A673 (cell line): Measurements from ENCODE around the gene SNX11. TPM values are rescaled to one million over a fixed set of nuclear protein-coding genes. Genes with fewer than 3 reads are reported as not detected.

Experiments
- Bru-seq: library from RNA; stranded (reverse); fragments of 400-500 nt; gene quantifications from one replicate; lab custom pipeline; 2021; lab: Mats Ljungman, UMichigan
- BruChase-seq, 2 experiments: library from RNA; stranded (reverse); fragments of 400-500 nt; gene quantifications; one replicate each; lab custom pipeline; 2021; lab: Mats Ljungman, UMichigan
- BruUV-seq: library from RNA; stranded (reverse); fragments of 400-500 nt; replicated peaks from 2 replicates; lab custom pipeline; 2021; lab: Mats Ljungman, UMichigan
- CTCF ChIA-PET: fragments of 300-600 bp; sonication (Branson Sonifier 250); formaldehyde crosslinking; loops from one replicate; lab custom pipeline; 2022; ENCODE audit warnings: antibody characterized with exemption; lab: Charles Lee
- POLR2A ChIA-PET: fragments of 300-600 bp; sonication (Branson Sonifier 250); formaldehyde crosslinking; loops from one replicate; lab custom pipeline; 2022; ENCODE audit warnings: antibody characterized with exemption; ENCODE audit not compliant: low non-redundant PET; lab: Charles Lee
- DNase-seq: peaks from one replicate; pipeline ENCODE4 v3.0.0-alpha.2; 2015; ENCODE audit warnings: low spot score
- H3K27ac ChIP-seq: fragments of 200-600 bp; sonication (generic); 2 replicates; pipeline ENCODE4 v1.5.1; 2016; ENCODE audit warnings: mixed run types, low read depth, mild to moderate bottlenecking, mixed read lengths, antibody characterized with exemption, low read length; ENCODE audit not compliant: poor library complexity, severe bottlenecking
- H3K27me3 ChIP-seq: fragments of 200-600 bp; sonication (generic); replicated peaks from 2 replicates; pipeline ENCODE4 v1.6.1; 2017; ENCODE audit warnings: mixed run types, low read depth, mild to moderate bottlenecking, mixed read lengths, antibody characterized with exemption, low read length; ENCODE audit not compliant: insufficient read depth, poor library complexity
- H3K36me3 ChIP-seq: fragments of 200-600 bp; sonication (generic); 2 replicates; pipeline ENCODE4 v1.6.1; 2016; ENCODE audit warnings: mixed run types, mild to moderate bottlenecking, mixed read lengths, antibody characterized with exemption, low read length; ENCODE audit not compliant: insufficient read depth, poor library complexity, severe bottlenecking
- H3K4me1 ChIP-seq: fragments of 200-600 bp; sonication (generic); 2 replicates; pipeline ENCODE4 v1.6.1; 2017; ENCODE audit warnings: mixed run types, mild to moderate bottlenecking, mixed read lengths, antibody characterized with exemption, low read length; ENCODE audit not compliant: insufficient read depth, poor library complexity, severe bottlenecking
- H3K4me3 ChIP-seq: fragments of 200-600 bp; sonication (generic); 2 replicates; pipeline ENCODE4 v1.5.1; 2016; ENCODE audit warnings: low read depth, mixed run types, mild to moderate bottlenecking, mixed read lengths, low read length; ENCODE audit not compliant: poor library complexity, severe bottlenecking
- H3K9me3 ChIP-seq: fragments of 200-600 bp; sonication (generic); 2 replicates; pipeline ENCODE4 v1.6.1; 2016; ENCODE audit warnings: mixed run types, low read depth, mild to moderate bottlenecking, mixed read lengths, antibody characterized with exemption, low read length; ENCODE audit not compliant: poor library complexity, severe bottlenecking
- EZH2 ChIP-seq: fragments of 200-600 bp; sonication (generic); IDR thresholded peaks from 2 replicates; pipeline ENCODE4 v1.6.1; 2017; ENCODE audit warnings: borderline replicate concordance, low read depth, mild to moderate bottlenecking, mixed read lengths, antibody characterized with exemption, low read length; ENCODE audit not compliant: poor library complexity, severe bottlenecking
- intact Hi-C: fragments of 100-400 bp; cut with micrococcal nuclease; formaldehyde crosslinking; loops from one replicate; pipeline ENCODE4 v1.10.0; 2022; ENCODE audit not compliant: unreplicated experiment
- long read RNA-seq: library from polyadenylated mRNA; stranded (forward); transcript quantifications from one replicate; pipeline ENCODE4 v2.0.0, GENCODE V29; 2022
- total RNA-seq: library from RNA; stranded (reverse); gene quantifications from 2 replicates; pipeline ENCODE4 v1.2.3, GENCODE V29; 2021
- TF ChIP-seq, protein P1 (sequence below): fragments of 300-800, 200-600 bp; sonication (generic); conservative IDR thresholded peaks from 2 replicates; pipeline ENCODE4 v1.5.1; 2017; ENCODE audit warnings: low read depth, mild to moderate bottlenecking, antibody characterized with exemption, low read length, moderate library complexity, mixed read lengths

Gene SNX11, protein sequence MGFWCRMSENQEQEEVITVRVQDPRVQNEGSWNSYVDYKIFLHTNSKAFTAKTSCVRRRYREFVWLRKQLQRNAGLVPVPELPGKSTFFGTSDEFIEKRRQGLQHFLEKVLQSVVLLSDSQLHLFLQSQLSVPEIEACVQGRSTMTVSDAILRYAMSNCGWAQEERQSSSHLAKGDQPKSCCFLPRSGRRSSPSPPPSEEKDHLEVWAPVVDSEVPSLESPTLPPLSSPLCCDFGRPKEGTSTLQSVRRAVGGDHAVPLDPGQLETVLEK
- 25.1 and 27.6 TPM in 2 replicates for total RNA-seq
- percentile 73 among the genes with signal in this experiment for Bru-seq, nascent RNA
- BruChase-seq, experiment 1, labeled RNA remaining after a 2-hour chase = percentile 86 among the genes with signal in this experiment
- percentile 81 among the genes with signal in this experiment for BruChase-seq, experiment 2, labeled RNA remaining after a 6-hour chase
- long read RNA-seq, transcript SNX11-210 (7 exons, 1,282 nt) = minor isoform, 14 of 79 reads
- long read RNA-seq, transcript SNX11-201 (7 exons, 2,315 nt) = major isoform, 44 of 79 reads
- long read RNA-seq, partial matches to known transcripts = 1 of 79 reads
- long read RNA-seq, other reads (novel, unspliced or antisense) = 15 of 79 reads

DNA sequence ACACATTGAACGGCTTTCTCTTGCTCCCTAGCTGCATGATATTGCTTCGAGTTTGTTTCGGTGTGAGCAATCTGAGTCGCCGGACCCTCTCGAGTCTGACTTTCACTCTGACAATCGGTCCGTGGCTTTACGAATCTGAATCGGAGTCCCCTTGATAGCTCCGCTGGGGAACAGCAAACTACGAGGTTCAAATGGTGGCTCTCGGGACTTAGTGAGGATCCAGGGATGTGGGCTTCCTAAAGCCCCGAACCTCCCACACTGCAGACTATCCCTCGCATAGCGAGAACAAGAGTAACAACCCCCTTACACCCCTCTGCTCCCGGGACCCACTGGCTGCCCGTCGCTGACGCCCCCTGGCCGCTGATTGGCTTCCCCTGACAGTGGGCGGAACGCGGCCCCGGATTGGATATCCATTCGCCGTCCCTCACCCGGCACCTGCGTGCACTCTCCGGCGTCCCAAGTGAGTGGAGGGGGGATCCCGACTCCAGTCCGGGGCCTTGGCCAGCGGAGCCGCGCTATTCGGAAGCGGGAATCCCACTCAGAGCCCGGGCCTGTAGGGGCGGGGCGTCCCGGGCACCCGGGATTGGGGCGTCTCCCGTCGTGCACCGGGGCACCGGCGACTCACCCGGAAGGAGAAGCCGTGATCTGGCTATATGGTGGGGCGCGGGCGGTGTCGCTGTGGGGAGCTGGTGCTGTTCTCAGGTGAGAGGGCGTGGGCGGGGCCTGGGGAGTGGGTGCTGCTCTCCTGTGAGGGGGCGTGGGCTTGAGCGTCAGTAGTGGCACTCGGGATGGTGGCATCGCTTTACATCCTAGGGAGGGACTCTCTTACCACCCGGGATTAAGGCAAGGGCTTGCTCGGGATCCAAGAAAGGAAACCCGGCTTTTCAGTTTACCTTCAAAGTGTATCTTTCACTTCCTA, at the start of gene SNX11:
SNX11 (plus strand) TSS at position 630 of the 919 bp plus-strand sequence. CDS start 4,278 bp downstream, outside the sequence.
- BruUV-seq = no TSS peak
- peak; percentile 97 for DNase-seq
- Histone ChIP-seq H3K4me3 (peak within 1 kb of the TSS; percentile 76), H3K36me3 (no peaks in the 10 kb centered on the region), H3K27ac (peak within 1 kb of the TSS; percentile 72), H3K27me3 (no peaks in the 10 kb centered on the region), H3K9me3 (no peaks in the 10 kb centered on the region), H3K4me1 (peaks cover 26% of the 10 kb centered on the region)
- CTCF ChIA-PET = interaction anchor here (0.6 kb wide), 1 partner anchor 706 kb away, joined by 4 read pairs; no protein-coding TSS in a partner anchor
- POLR2A ChIA-PET = interaction anchor here (0.6 to 1.9 kb wide), 3 partner anchors 52 to 707 kb away, joined by 3 to 13 read pairs (median 9); no protein-coding TSS in a partner anchor
- TF ChIP-seq EZH2 = no peak
- TF ChIP-seq, protein P1, sequence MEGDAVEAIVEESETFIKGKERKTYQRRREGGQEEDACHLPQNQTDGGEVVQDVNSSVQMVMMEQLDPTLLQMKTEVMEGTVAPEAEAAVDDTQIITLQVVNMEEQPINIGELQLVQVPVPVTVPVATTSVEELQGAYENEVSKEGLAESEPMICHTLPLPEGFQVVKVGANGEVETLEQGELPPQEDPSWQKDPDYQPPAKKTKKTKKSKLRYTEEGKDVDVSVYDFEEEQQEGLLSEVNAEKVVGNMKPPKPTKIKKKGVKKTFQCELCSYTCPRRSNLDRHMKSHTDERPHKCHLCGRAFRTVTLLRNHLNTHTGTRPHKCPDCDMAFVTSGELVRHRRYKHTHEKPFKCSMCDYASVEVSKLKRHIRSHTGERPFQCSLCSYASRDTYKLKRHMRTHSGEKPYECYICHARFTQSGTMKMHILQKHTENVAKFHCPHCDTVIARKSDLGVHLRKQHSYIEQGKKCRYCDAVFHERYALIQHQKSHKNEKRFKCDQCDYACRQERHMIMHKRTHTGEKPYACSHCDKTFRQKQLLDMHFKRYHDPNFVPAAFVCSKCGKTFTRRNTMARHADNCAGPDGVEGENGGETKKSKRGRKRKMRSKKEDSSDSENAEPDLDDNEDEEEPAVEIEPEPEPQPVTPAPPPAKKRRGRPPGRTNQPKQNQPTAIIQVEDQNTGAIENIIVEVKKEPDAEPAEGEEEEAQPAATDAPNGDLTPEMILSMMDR = no peak
- intact Hi-C loops = no loop called here

DNA sequence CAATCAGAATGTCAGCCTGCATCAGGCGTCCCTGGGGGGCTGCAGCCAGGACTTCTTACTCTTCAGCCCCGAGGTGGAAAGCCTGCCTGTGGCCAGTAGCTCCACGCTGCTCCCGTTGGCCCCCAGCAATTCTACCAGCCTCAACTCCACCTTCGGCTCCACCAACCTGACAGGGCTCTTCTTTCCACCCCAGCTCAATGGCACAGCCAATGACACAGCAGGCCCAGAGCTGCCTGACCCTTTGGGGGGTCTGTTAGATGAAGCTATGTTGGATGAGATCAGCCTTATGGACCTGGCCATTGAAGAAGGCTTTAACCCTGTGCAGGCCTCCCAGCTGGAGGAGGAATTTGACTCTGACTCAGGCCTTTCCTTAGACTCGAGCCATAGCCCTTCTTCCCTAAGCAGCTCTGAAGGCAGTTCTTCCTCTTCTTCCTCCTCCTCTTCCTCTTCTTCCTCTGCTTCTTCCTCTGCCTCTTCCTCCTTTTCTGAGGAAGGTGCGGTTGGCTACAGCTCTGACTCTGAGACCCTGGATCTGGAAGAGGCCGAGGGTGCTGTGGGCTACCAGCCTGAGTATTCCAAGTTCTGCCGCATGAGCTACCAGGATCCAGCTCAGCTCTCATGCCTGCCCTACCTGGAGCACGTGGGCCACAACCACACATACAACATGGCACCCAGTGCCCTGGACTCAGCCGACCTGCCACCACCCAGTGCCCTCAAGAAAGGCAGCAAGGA, 49.0 kb upstream of the SNX11 start:
- ChIA-PET POLR2A (interaction anchor here (0.8 kb wide), 1 partner anchor 10 kb away, joined by 4 read pairs; the partner anchor contains the start of gene NFE2L1), CTCF (interaction anchor here (0.6 kb wide), 1 partner anchor 75 kb away, joined by 3 read pairs; no protein-coding TSS in a partner anchor)

More for the DNA sequence above, 49.0 kb upstream of the SNX11 start:
- Histone ChIP-seq H3K27ac (peak overlapping the region; percentile 98), H3K4me3 (no peak overlapping the region), H3K36me3 (peaks cover 74% of the 10 kb centered on the region), H3K4me1 (peaks cover 29% of the 10 kb centered on the region), H3K27me3 (no peaks in the 10 kb centered on the region), H3K9me3 (no peaks in the 10 kb centered on the region)
- intact Hi-C loops = no loop called here
- BruUV-seq = no TSS peak
- TF ChIP-seq EZH2 = no peak
- TF ChIP-seq, protein P1 = no peak
- no peak for DNase-seq
